ENCODE measurements around the gene MMP8. TPM values are rescaled to one million over a fixed set of nuclear protein-coding genes. Genes with fewer than 3 reads are reported as not detected.

The MMP8 gene
- total RNA-seq, 1 experiment from 2014 or later, result not detected

DNA sequence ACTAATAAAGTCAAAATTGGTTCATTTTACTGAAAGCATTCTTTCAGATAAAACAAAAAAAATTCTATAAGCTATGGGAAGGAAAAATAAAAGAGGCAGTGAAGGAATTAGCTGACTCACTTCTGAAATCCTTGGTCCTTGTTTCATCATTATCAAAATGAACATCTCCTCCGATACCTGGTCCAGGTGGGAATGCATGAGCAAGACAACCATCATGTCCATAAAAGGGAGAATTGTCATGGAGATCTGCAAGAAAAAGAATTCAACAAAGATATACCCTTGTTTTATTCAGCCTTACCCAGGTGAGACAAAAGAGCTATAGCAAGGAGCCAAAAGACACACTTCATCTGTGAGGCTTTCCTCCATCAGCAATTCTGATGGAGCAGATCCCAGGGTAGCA is 28.5 kb upstream of the MMP8 start (continued):
- TF ChIP-seq, protein P1, sequence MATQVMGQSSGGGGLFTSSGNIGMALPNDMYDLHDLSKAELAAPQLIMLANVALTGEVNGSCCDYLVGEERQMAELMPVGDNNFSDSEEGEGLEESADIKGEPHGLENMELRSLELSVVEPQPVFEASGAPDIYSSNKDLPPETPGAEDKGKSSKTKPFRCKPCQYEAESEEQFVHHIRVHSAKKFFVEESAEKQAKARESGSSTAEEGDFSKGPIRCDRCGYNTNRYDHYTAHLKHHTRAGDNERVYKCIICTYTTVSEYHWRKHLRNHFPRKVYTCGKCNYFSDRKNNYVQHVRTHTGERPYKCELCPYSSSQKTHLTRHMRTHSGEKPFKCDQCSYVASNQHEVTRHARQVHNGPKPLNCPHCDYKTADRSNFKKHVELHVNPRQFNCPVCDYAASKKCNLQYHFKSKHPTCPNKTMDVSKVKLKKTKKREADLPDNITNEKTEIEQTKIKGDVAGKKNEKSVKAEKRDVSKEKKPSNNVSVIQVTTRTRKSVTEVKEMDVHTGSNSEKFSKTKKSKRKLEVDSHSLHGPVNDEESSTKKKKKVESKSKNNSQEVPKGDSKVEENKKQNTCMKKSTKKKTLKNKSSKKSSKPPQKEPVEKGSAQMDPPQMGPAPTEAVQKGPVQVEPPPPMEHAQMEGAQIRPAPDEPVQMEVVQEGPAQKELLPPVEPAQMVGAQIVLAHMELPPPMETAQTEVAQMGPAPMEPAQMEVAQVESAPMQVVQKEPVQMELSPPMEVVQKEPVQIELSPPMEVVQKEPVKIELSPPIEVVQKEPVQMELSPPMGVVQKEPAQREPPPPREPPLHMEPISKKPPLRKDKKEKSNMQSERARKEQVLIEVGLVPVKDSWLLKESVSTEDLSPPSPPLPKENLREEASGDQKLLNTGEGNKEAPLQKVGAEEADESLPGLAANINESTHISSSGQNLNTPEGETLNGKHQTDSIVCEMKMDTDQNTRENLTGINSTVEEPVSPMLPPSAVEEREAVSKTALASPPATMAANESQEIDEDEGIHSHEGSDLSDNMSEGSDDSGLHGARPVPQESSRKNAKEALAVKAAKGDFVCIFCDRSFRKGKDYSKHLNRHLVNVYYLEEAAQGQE (IDR thresholded peaks at IDR 0.05; ENCODE audit: low read depth), result no peak
- TF ChIP-seq, protein P2, sequence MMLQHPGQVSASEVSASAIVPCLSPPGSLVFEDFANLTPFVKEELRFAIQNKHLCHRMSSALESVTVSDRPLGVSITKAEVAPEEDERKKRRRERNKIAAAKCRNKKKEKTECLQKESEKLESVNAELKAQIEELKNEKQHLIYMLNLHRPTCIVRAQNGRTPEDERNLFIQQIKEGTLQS (IDR thresholded peaks at IDR 0.05), result no peak
- TF ChIP-seq, protein P3, sequence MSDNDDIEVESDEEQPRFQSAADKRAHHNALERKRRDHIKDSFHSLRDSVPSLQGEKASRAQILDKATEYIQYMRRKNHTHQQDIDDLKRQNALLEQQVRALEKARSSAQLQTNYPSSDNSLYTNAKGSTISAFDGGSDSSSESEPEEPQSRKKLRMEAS (IDR thresholded peaks at IDR 0.05), result no peak
- TF ChIP-seq SIN3A (IDR thresholded peaks at IDR 0.05; ENCODE audit: low read depth) (no peak), POLR2AphosphoS5 (IDR thresholded peaks at IDR 0.05; ENCODE audit: low read depth, low read length) (no peak), FOSL1 (IDR thresholded peaks at IDR 0.05; ENCODE audit: low read depth) (no peak), EGR1 (IDR thresholded peaks at IDR 0.05; ENCODE audit: low read depth) (no peak), SRF (IDR thresholded peaks at IDR 0.05; ENCODE audit: low read depth) (no peak), EZH2phosphoT487 (IDR thresholded peaks at IDR 0.05; ENCODE audit: borderline replicate concordance) (no peak), JUND (IDR thresholded peaks at IDR 0.05) (no peak), ZNF274 (IDR thresholded peaks at IDR 0.05; ENCODE audit: low read depth, low read length) (no peak), EZH2 (IDR thresholded peaks at IDR 0.05) (no peak)
- TF ChIP-seq, protein P4, sequence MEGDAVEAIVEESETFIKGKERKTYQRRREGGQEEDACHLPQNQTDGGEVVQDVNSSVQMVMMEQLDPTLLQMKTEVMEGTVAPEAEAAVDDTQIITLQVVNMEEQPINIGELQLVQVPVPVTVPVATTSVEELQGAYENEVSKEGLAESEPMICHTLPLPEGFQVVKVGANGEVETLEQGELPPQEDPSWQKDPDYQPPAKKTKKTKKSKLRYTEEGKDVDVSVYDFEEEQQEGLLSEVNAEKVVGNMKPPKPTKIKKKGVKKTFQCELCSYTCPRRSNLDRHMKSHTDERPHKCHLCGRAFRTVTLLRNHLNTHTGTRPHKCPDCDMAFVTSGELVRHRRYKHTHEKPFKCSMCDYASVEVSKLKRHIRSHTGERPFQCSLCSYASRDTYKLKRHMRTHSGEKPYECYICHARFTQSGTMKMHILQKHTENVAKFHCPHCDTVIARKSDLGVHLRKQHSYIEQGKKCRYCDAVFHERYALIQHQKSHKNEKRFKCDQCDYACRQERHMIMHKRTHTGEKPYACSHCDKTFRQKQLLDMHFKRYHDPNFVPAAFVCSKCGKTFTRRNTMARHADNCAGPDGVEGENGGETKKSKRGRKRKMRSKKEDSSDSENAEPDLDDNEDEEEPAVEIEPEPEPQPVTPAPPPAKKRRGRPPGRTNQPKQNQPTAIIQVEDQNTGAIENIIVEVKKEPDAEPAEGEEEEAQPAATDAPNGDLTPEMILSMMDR (IDR thresholded peaks at IDR 0.05 in 2 of 3, conservative IDR thresholded peaks at IDR 0.05 in 1 of 3; ENCODE audit: borderline replicate concordance in 1 of 3, insufficient read depth in 1 of 3, low read depth in 2 of 3, low read length in 2 of 3), result no peak

All from HCT116 (cell line).